GM12878 (cell line): ENCODE measurements around the gene ZMYM5. TPM values are rescaled to one million over a fixed set of nuclear protein-coding genes. Genes with fewer than 3 reads are reported as not detected.
A peak's percentile ranks its signal among the peaks of the same experiment; 100 is the strongest.

Experiments used
- CHD2 ChIP-seq: IDR thresholded peaks from 2 replicates; pipeline ENCODE4 v1.6.1; 2011; ENCODE audit warnings: low read depth, low read length, improper control_type of control experiment, borderline replicate concordance
- EED ChIP-seq: sonication (generic); IDR thresholded peaks from 2 replicates; pipeline ENCODE4 v1.6.1; 2016; ENCODE audit warnings: antibody characterized with exemption, low read depth
- IRF3 ChIP-seq: fragments of 450-650 bp; IDR thresholded peaks from 2 replicates; pipeline ENCODE4 v1.6.1; 2014; ENCODE audit warnings: mild to moderate bottlenecking
- JUNB ChIP-seq: IDR thresholded peaks from 2 replicates; pipeline ENCODE4 v1.6.1; 2016; ENCODE audit warnings: antibody characterized with exemption, mild to moderate bottlenecking
- LARP7 ChIP-seq: fragments of 450-650 bp; IDR thresholded peaks from 2 replicates; pipeline ENCODE4 v1.6.1; 2017; ENCODE audit warnings: mild to moderate bottlenecking
- NR2C1 ChIP-seq: fragments of 450-650 bp; IDR thresholded peaks from 2 replicates; pipeline ENCODE4 v1.6.1; 2017; ENCODE audit warnings: antibody characterized with exemption, mild to moderate bottlenecking, moderate library complexity
- PAX5 ChIP-seq: IDR thresholded peaks from 2 replicates; pipeline ENCODE4 v1.6.1; 2011; ENCODE audit warnings: low read depth, low read length, borderline replicate concordance
- PBX3 ChIP-seq: IDR thresholded peaks from 2 replicates; pipeline ENCODE4 v1.6.1; 2011; ENCODE audit warnings: mild to moderate bottlenecking, low read depth, low read length, moderate library complexity; ENCODE audit not compliant: insufficient replicate concordance
- RAD21 ChIP-seq: IDR thresholded peaks from 2 replicates; pipeline ENCODE4 v1.6.1; 2011; ENCODE audit warnings: mild to moderate bottlenecking, low read depth, low read length, moderate library complexity; ENCODE audit not compliant: insufficient read depth
- SMC3 ChIP-seq: IDR thresholded peaks from 2 replicates; pipeline ENCODE4 v1.6.1; 2011; ENCODE audit warnings: low read length, improper control_type of control experiment, borderline replicate concordance
- TCF3 ChIP-seq: IDR thresholded peaks from 2 replicates; pipeline ENCODE4 v1.6.1; 2012; ENCODE audit warnings: low read depth, mild to moderate bottlenecking, low read length, borderline replicate concordance; ENCODE audit not compliant: insufficient read depth
- ZNF207 ChIP-seq: fragments of 450-650 bp; IDR thresholded peaks from 2 replicates; pipeline ENCODE4 v1.6.1; 2014; ENCODE audit warnings: antibody characterized with exemption, mild to moderate bottlenecking, borderline replicate concordance
- ZNF217 ChIP-seq: fragments of 450-650 bp; IDR thresholded peaks from 2 replicates; pipeline ENCODE4 v1.6.1; 2017; ENCODE audit warnings: antibody characterized with exemption, mild to moderate bottlenecking
- ZNF274 ChIP-seq: IDR thresholded peaks from one replicate; pipeline ENCODE4 v1.8.0; 2011; ENCODE audit not compliant: insufficient read length, insufficient read depth
- ZNF622 ChIP-seq: fragments of 450-650 bp; IDR thresholded peaks from 2 replicates; pipeline ENCODE4 v1.6.1; 2017; ENCODE audit warnings: mild to moderate bottlenecking, inconsistent platforms
- polyA plus RNA-seq, 11 experiments: library from polyadenylated mRNA; depleted of rRNA in 4 of 11; unstranded in 6 of 11; stranded (reverse) in 5 of 11; fragments of >200 nt; fragmentation: Nextera tagmentation in 4 of 11; fragmentation: Illumina TruSeq in 1 of 11; extraction: Ambion mirVana in 4 of 11; extraction: Trizol in 1 of 11; gene quantifications; 1 replicate in 1 of 11; 2 replicates in 10 of 11; pipeline versions ENCODE4 v1.2.1 to v1.2.3, GENCODE V29; 2011 to 2016; ENCODE audit warnings: inconsistent platforms in 2 of 11, missing spikeins in 2 of 11, low read depth in 1 of 11
- total RNA-seq, 4 experiments: library from RNA; depleted of rRNA in 3 of 4; stranded (reverse); fragments of >200 nt in 3 of 4; fragmentation: Illumina TruSeq in 1 of 4; extraction: Trizol in 1 of 4; gene quantifications; 2 replicates each; pipeline versions ENCODE4 v1.2.1 to v1.2.3, GENCODE V29; 2013 to 2021
- TF ChIP-seq, protein P1 (sequence below): fragments of 450-650 bp; IDR thresholded peaks from 2 replicates; pipeline ENCODE4 v1.6.1; 2017; ENCODE audit warnings: mild to moderate bottlenecking
- TF ChIP-seq, protein P2 (sequence below): fragments of 450-650 bp; IDR thresholded peaks from 2 replicates; pipeline ENCODE4 v1.6.1; 2017; ENCODE audit warnings: antibody characterized with exemption, mild to moderate bottlenecking, moderate library complexity
- TF ChIP-seq, protein P3 (sequence below): IDR thresholded peaks from 2 replicates; pipeline ENCODE4 v1.6.1; 2012; ENCODE audit warnings: improper control_type of control experiment, low read depth, low read length; ENCODE audit not compliant: insufficient replicate concordance

ZMYM5 gene
- total and polyA plus RNA-seq, 10 of the 15 experiments (the other 5 are each of a cell fraction or from before 2014, with no cell fraction given) = 7.1 to 13.7 (median 10.6) TPM

DNA sequence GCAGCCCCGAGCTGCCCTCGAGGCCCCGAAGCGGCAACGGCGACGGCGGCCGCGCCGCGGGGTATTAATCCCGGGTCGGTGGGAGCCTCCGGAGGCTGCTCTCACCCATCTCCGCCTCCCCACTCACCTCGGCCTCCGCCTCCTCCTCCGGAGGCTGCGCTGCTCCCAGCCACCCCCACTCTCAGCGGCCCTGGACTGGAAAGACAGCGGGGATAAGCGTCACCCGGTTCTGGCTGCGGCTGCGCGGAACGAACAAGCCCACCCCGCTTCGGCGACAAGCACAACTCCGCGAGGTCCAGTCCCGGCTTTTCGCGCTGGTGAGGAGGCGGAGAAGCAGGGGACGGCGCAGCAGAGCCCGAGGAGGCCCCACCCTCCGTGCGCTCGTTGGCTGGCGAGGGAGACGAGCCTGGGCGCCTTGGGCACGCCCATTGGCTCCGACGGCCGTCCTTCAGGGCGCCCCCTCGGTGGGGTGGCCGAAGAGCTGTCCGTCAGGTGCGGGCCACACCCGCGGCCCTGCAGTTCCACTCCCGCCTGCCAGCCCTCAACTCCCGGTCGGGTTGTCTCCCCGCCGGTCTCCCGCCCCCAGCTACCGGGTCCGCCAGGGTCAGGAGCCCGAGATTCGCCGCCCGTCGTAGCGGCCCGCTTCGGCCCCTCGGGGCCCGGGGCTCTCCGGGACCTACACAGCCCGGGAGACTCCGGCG, at the start of gene ZMYM5 (continued):
- TF ChIP-seq, protein P1, sequence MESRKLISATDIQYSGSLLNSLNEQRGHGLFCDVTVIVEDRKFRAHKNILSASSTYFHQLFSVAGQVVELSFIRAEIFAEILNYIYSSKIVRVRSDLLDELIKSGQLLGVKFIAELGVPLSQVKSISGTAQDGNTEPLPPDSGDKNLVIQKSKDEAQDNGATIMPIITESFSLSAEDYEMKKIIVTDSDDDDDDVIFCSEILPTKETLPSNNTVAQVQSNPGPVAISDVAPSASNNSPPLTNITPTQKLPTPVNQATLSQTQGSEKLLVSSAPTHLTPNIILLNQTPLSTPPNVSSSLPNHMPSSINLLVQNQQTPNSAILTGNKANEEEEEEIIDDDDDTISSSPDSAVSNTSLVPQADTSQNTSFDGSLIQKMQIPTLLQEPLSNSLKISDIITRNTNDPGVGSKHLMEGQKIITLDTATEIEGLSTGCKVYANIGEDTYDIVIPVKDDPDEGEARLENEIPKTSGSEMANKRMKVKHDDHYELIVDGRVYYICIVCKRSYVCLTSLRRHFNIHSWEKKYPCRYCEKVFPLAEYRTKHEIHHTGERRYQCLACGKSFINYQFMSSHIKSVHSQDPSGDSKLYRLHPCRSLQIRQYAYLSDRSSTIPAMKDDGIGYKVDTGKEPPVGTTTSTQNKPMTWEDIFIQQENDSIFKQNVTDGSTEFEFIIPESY = no peak
- no peak for TF ChIP-seq ZNF217
- no peak for TF ChIP-seq PAX5
- TF ChIP-seq LARP7 = no peak; the same call in 1 of the 2 replicates
- no peak for TF ChIP-seq JUNB
- no peak for TF ChIP-seq NR2C1
- TF ChIP-seq SMC3 = no peak
- TF ChIP-seq CHD2 = peak; percentile 97
- TF ChIP-seq ZNF274 = no peak
- no peak for TF ChIP-seq ZNF622
- no peak for TF ChIP-seq RAD21
- TF ChIP-seq, protein P2, sequence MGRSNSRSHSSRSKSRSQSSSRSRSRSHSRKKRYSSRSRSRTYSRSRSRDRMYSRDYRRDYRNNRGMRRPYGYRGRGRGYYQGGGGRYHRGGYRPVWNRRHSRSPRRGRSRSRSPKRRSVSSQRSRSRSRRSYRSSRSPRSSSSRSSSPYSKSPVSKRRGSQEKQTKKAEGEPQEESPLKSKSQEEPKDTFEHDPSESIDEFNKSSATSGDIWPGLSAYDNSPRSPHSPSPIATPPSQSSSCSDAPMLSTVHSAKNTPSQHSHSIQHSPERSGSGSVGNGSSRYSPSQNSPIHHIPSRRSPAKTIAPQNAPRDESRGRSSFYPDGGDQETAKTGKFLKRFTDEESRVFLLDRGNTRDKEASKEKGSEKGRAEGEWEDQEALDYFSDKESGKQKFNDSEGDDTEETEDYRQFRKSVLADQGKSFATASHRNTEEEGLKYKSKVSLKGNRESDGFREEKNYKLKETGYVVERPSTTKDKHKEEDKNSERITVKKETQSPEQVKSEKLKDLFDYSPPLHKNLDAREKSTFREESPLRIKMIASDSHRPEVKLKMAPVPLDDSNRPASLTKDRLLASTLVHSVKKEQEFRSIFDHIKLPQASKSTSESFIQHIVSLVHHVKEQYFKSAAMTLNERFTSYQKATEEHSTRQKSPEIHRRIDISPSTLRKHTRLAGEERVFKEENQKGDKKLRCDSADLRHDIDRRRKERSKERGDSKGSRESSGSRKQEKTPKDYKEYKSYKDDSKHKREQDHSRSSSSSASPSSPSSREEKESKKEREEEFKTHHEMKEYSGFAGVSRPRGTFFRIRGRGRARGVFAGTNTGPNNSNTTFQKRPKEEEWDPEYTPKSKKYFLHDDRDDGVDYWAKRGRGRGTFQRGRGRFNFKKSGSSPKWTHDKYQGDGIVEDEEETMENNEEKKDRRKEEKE = no peak
- TF ChIP-seq TCF3 = peak; percentile 34; the same call in 1 of the 2 replicates
- peak; percentile 98 for TF ChIP-seq IRF3
- TF ChIP-seq, protein P3, sequence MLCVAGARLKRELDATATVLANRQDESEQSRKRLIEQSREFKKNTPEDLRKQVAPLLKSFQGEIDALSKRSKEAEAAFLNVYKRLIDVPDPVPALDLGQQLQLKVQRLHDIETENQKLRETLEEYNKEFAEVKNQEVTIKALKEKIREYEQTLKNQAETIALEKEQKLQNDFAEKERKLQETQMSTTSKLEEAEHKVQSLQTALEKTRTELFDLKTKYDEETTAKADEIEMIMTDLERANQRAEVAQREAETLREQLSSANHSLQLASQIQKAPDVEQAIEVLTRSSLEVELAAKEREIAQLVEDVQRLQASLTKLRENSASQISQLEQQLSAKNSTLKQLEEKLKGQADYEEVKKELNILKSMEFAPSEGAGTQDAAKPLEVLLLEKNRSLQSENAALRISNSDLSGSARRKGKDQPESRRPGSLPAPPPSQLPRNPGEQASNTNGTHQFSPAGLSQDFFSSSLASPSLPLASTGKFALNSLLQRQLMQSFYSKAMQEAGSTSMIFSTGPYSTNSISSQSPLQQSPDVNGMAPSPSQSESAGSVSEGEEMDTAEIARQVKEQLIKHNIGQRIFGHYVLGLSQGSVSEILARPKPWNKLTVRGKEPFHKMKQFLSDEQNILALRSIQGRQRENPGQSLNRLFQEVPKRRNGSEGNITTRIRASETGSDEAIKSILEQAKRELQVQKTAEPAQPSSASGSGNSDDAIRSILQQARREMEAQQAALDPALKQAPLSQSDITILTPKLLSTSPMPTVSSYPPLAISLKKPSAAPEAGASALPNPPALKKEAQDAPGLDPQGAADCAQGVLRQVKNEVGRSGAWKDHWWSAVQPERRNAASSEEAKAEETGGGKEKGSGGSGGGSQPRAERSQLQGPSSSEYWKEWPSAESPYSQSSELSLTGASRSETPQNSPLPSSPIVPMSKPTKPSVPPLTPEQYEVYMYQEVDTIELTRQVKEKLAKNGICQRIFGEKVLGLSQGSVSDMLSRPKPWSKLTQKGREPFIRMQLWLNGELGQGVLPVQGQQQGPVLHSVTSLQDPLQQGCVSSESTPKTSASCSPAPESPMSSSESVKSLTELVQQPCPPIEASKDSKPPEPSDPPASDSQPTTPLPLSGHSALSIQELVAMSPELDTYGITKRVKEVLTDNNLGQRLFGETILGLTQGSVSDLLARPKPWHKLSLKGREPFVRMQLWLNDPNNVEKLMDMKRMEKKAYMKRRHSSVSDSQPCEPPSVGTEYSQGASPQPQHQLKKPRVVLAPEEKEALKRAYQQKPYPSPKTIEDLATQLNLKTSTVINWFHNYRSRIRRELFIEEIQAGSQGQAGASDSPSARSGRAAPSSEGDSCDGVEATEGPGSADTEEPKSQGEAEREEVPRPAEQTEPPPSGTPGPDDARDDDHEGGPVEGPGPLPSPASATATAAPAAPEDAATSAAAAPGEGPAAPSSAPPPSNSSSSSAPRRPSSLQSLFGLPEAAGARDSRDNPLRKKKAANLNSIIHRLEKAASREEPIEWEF = no peak
- TF ChIP-seq ZNF207 = peak; percentile 30; the same call in 1 of the 2 replicates
- peak; percentile 99 for TF ChIP-seq PBX3
- 0 out of 2 replicates have a peak, but pooled peaks have one; percentile 21 for TF ChIP-seq EED
